Measurements from ENCODE around the gene RXRA. TPM values are rescaled to one million over a fixed set of nuclear protein-coding genes. Genes with fewer than 3 reads are reported as not detected.
A peak's percentile ranks its signal among the peaks of the same experiment; 100 is the strongest.

Gene RXRA
- total and polyA plus RNA-seq, 4 donors, result 41.5 to 116 (median 74.1) TPM

DNA sequence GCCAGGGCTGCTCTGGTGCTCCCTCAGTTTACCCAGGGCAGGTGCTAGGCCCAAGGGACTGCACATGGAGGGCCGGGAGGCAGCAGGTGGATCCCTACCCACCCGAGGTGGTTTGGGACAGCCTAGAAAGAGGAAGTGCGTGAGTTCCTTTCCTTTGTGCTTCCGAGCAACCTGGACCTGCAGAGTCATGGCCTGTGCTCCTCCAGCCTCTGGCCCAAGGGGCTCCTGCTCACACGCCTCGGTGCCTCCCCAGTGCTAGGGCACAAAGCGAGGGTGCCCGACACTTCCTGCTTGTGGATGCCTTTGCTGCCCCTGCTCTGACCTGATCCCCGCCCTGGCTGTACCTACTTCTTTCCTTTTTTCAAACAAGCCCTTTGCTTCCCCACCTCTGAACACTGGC is 79.3 kb downstream of the RXRA start:
- peaks cover 0 to 15% (median 3%) of the 10 kb centered on the region in 4 donors for H3K36me3 ChIP-seq (ENCODE audit: control insufficient read depth in 4 of 4, insufficient read depth in 3 of 4, low read depth in 1 of 4, low read length in 3 of 4)
- H3K27me3 ChIP-seq (ENCODE audit: control insufficient read depth in 4 of 4, insufficient read depth in 4 of 4, low read length in 3 of 4), result no peaks in the 10 kb centered on the region
- peak overlapping the region; percentile 72 to 78 for H3K27ac ChIP-seq (ENCODE audit: low read depth in 1 of 2, low read length in 2 of 2)
- H3K9me3 ChIP-seq (ENCODE audit: control insufficient read depth in 4 of 4, low read length in 3 of 4), result no peaks in the 10 kb centered on the region
- H3K4me1 ChIP-seq (ENCODE audit: control insufficient read depth in 4 of 4, insufficient read depth in 4 of 4, low read length in 3 of 4), result peaks cover 58 to 100% (median 90%) of the 10 kb centered on the region in 4 donors
- TF ChIP-seq EGR1 (IDR thresholded peaks at IDR 0.05; ENCODE audit: low read depth in 2 of 2) (no peak), JUND (IDR thresholded peaks at IDR 0.05) (no peak), TAF1 (conservative IDR thresholded peaks at IDR 0.05) (no peak), RXRA (IDR thresholded peaks at IDR 0.05) (no peak), SP1 (IDR thresholded peaks at IDR 0.05) (no peak), GABPA (IDR thresholded peaks at IDR 0.05 in 1 of 2, conservative IDR thresholded peaks at IDR 0.05 in 1 of 2) (no peak), HNF4G (IDR thresholded peaks at IDR 0.05) (no peak), RAD21 (IDR thresholded peaks at IDR 0.05) (no peak), HNF4A (conservative IDR thresholded peaks at IDR 0.05) (no peak), FOXA2 (IDR thresholded peaks at IDR 0.05) (no peak), NR2F2 (IDR thresholded peaks at IDR 0.05) (no peak), YY1 (IDR thresholded peaks at IDR 0.05) (no peak), FOXA1 (IDR thresholded peaks at IDR 0.05) (no peak)
- TF ChIP-seq, protein P1, sequence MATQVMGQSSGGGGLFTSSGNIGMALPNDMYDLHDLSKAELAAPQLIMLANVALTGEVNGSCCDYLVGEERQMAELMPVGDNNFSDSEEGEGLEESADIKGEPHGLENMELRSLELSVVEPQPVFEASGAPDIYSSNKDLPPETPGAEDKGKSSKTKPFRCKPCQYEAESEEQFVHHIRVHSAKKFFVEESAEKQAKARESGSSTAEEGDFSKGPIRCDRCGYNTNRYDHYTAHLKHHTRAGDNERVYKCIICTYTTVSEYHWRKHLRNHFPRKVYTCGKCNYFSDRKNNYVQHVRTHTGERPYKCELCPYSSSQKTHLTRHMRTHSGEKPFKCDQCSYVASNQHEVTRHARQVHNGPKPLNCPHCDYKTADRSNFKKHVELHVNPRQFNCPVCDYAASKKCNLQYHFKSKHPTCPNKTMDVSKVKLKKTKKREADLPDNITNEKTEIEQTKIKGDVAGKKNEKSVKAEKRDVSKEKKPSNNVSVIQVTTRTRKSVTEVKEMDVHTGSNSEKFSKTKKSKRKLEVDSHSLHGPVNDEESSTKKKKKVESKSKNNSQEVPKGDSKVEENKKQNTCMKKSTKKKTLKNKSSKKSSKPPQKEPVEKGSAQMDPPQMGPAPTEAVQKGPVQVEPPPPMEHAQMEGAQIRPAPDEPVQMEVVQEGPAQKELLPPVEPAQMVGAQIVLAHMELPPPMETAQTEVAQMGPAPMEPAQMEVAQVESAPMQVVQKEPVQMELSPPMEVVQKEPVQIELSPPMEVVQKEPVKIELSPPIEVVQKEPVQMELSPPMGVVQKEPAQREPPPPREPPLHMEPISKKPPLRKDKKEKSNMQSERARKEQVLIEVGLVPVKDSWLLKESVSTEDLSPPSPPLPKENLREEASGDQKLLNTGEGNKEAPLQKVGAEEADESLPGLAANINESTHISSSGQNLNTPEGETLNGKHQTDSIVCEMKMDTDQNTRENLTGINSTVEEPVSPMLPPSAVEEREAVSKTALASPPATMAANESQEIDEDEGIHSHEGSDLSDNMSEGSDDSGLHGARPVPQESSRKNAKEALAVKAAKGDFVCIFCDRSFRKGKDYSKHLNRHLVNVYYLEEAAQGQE (IDR thresholded peaks at IDR 0.05), result no peak
- TF ChIP-seq, protein P2, sequence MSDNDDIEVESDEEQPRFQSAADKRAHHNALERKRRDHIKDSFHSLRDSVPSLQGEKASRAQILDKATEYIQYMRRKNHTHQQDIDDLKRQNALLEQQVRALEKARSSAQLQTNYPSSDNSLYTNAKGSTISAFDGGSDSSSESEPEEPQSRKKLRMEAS (IDR thresholded peaks at IDR 0.05), result no peak
- TF ChIP-seq, protein P3, sequence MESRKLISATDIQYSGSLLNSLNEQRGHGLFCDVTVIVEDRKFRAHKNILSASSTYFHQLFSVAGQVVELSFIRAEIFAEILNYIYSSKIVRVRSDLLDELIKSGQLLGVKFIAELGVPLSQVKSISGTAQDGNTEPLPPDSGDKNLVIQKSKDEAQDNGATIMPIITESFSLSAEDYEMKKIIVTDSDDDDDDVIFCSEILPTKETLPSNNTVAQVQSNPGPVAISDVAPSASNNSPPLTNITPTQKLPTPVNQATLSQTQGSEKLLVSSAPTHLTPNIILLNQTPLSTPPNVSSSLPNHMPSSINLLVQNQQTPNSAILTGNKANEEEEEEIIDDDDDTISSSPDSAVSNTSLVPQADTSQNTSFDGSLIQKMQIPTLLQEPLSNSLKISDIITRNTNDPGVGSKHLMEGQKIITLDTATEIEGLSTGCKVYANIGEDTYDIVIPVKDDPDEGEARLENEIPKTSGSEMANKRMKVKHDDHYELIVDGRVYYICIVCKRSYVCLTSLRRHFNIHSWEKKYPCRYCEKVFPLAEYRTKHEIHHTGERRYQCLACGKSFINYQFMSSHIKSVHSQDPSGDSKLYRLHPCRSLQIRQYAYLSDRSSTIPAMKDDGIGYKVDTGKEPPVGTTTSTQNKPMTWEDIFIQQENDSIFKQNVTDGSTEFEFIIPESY (IDR thresholded peaks at IDR 0.05), result no peak
- TF ChIP-seq, protein P4, sequence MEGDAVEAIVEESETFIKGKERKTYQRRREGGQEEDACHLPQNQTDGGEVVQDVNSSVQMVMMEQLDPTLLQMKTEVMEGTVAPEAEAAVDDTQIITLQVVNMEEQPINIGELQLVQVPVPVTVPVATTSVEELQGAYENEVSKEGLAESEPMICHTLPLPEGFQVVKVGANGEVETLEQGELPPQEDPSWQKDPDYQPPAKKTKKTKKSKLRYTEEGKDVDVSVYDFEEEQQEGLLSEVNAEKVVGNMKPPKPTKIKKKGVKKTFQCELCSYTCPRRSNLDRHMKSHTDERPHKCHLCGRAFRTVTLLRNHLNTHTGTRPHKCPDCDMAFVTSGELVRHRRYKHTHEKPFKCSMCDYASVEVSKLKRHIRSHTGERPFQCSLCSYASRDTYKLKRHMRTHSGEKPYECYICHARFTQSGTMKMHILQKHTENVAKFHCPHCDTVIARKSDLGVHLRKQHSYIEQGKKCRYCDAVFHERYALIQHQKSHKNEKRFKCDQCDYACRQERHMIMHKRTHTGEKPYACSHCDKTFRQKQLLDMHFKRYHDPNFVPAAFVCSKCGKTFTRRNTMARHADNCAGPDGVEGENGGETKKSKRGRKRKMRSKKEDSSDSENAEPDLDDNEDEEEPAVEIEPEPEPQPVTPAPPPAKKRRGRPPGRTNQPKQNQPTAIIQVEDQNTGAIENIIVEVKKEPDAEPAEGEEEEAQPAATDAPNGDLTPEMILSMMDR (IDR thresholded peaks at IDR 0.05; ENCODE audit: low read depth, low read length, missing input control), result no peak
- TF ChIP-seq, protein P5, sequence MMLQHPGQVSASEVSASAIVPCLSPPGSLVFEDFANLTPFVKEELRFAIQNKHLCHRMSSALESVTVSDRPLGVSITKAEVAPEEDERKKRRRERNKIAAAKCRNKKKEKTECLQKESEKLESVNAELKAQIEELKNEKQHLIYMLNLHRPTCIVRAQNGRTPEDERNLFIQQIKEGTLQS (IDR thresholded peaks at IDR 0.05), result no peak
- H3K9ac ChIP-seq (ENCODE audit: low read depth in 1 of 2, low read length in 2 of 2), result no peak overlapping the region
- WGBS, result 76% methylated on average over 9 of the region's 9 CpGs
- no peak for DNase-seq (ENCODE audit: low spot score)
- no peak overlapping the region for H3K4me3 ChIP-seq (ENCODE audit: low read depth in 1 of 3, low read length in 3 of 3)
